ENCODE measurements around the gene ADCY2.
A peak's percentile ranks its signal among the peaks of the same experiment; 100 is the strongest.

The ADCY2 gene

GRCh38 chr5:7673658-7674057 lies 277.7 kb downstream of the ADCY2 start:
- DNase-seq, result no peak

- DNase-seq, result no peak
Observed at GRCh38 chr5:7676455-7676854, 280.5 kb downstream of the ADCY2 start.

DNA sequence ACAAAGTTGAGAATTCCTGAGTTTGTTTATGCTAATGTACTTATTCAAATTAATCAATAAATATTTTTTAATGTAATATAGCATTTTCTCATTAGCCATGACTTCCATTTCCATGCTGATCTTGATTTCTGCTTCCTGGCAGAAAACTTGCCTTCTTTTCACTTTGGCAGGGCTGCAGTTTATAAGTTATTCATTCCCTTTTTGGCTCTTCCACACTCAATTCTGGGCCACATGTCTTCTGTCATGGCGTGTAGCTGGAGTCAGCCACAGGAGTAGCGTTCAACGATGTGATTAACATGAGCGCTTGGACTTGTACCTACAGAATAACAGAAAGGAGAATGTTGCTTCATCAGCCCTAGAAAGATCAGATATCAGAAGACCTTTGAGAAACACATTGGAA lies 282.1 kb downstream of the ADCY2 start:
- DNase-seq, result no peak

DNA sequence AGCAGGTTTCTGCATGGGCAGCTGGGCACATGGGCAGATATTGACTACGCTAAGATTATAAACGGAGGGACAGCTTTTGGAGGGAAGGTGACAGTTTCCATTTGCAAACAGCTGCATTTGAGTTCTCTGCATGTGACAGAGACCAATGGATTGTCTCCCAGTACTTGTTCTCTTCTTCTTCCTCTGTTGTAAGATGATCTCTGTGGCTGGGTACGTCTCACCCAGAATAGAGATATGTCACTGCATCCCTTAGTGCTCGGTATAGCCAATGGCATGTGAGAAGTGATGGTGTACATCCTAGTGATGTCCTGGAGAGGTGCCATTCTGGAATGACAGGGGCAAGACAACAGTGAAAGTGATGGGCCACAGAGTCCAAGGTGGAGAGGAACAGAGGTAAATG lies 283.7 kb downstream of the ADCY2 start:
- DNase-seq, result no peak

DNA sequence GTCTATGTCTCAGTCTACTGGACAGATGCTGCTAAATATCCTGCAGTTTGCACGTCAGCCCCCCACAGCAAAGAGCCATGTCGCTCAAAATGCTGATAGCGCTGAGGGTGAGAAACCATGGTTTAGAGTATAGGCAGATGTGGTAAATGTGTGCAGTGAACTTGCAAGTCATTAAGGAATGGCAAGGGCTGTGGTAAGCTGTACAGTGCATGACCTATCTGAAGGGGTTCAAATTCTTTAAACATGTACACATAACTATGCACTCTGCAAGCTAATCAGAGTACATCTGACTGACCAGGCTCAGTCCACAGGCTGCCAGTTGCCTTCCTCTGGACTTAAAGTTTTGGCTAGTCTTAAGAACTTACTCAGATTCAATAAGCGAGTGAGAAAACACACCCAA lies 284.3 kb downstream of the ADCY2 start:
- DNase-seq, result no peak

DNA sequence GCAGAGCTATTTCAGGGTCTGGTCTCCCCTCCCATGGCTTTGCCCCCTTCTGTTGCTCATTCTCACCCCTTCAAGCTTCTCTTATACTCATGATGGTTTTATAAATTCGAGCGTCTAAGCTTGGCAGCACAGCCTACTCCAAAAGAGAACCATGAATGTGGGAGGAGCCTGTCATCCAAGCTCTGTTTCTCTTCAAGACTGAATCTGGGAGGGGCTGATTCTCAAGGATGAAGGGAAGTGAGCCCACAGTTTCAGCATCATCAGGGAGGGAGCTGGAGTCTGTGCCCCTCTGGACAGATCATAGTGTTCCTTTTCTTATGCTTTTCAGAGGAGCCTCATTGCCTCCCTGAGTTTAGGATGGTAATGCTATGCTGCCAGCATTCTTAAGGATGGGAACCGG lies 286.4 kb downstream of the ADCY2 start:
- DNase-seq, result no peak

- no peak for DNase-seq
Observed at GRCh38 chr5:7683753-7684152, 287.8 kb downstream of the ADCY2 start.

- no peak for DNase-seq
Observed at GRCh38 chr5:7684826-7685225, 288.9 kb downstream of the ADCY2 start.

DNA sequence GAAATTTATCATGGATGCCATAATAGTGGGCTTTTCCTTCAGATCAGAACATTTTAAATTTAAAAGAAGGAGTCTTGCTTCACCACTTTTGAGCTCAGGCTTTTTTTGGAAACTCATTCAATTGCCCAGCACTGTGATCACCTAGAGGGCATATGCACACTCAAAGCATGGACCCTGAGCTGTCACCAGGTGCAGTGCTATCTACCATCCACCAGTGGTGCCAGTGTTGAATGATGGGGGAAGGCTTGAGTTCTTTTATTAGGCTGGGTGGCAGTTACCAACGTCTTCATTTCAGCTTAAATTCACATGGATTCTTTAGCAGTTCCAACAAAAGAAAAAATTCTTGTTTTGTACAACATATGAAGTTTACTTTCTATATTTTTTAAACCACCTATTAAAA lies 290.9 kb downstream of the ADCY2 start:
- no peak for DNase-seq

DNA sequence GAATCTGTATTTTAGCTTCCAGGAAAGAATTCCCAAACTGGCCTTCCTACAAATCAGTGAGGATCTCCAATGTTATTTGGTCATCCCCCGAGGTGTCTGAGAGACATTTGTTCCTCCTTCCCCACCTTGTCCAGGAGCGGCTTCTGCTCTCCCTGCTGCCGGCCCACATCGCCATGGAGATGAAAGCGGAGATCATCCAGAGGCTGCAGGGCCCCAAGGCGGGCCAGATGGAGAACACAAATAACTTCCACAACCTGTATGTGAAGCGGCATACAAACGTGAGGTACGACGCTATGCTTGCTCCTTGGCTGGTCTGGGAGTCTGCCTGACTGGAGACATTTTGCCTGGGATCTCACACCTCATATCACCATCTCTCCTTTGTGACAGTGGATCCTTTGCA lies 294.6 kb downstream of the ADCY2 start:
- DNase-seq, result no peak

DNA sequence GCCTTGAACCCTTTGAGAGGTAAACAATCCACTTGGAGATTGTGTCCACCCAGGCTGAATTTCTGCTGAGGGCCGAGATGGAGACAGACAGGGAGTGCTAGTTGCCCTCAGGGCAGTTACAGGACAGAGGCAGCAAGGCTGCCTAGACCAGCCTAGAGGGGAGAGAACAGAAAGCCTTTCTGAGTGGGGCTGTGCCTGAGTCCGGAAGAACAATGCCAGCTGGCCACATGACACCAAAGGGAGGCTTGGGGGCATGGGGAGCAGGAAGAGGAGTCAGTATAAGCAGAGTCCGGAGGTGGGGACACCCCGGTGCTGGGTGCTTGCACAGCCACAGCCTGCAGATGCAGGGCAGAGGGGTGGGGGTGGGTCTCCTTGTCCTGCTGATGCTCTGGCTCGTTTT lies 309.3 kb downstream of the ADCY2 start:
- DNase-seq, result no peak

GRCh38 chr5:7705736-7706135 lies 309.8 kb downstream of the ADCY2 start:
- DNase-seq, result no peak

DNA sequence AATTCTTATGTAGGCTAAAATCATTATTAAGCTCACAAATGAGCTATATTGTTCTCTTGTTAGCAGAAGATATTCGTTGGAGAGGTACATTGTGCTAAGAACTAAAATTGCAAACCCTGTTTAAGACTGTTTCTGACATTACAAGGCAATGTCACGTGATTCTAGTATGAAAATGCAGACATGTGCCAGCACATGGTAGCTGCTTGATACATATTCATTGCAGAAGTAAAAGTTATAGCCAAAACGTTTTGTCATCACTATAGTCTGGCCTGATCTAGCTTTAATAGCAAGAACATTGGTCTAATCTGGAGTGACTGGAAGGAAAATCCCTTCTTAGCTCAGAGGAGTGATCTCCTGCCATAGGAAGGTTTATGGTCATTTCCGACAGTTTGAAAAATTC lies 310.3 kb downstream of the ADCY2 start:
- DNase-seq, result no peak

- no peak for DNase-seq
Observed at GRCh38 chr5:7714119-7714518, 318.2 kb downstream of the ADCY2 start.

DNA sequence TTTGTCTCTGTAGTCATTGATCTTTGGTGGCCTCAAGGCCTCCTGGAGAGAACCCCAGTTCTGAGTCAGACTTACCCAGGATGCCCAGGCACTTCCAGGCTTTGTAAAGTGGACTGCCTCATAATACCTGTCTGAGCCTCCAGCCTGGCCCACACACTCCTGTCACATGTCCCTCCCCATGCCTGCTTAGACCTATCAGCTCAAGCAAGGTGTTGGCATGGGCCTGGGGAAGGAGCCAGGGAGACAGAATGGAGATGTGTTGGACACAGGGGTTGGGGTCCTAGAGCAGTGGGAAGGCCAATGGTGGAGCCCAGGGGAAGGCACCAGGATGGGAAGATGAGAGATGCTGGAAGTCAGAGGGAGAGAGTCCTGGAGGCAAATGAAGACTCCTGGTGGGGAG lies 318.8 kb downstream of the ADCY2 start:
- DNase-seq, result no peak

DNA sequence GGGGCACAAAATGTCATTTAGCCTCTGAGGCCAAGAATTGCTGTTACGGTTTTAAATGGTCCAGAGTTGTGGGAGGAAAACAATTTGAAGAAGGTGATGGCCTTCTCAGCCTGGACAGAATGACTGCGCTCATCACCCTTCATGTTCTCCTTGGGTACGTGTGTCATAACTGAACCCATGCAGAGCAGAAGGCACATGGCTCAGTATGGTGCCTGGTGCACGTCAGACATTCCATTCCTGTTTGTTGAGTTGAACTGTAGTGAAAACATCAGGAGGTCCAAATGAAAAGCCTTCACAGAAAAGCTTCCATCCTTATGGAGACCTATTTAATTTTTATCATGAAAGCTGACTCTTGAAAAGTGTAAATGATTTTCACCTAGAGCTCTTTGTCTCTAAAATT lies 321.8 kb downstream of the ADCY2 start:
- DNase-seq, result no peak

GRCh38 chr5:7728076-7728475 lies 332.1 kb downstream of the ADCY2 start:
- DNase-seq, result no peak

GRCh38 chr5:7741415-7742065 lies 345.6 kb downstream of the ADCY2 start:
- no peak for DNase-seq

DNA sequence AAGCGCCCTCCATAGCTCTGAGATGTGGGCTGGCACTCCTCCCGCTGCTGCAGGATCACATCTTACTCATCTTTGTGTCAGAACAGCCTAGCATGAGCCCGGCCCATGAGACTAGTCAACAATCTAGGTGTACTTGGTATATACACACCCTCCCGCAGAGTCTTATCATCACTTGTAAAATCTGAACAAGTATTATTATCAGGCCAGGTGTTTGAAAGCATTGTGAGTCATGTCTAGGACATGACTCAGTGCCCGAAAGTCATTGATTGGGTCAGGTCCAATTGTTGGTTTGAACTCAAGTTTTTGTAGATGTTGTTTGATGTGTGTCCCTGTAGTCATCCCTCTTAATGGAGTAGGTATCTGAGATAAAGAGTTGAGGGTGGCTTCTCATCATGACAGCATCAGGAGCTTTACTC lies 346.3 kb downstream of the ADCY2 start:
- DNase-seq, result no peak

- peak; percentile 51 for DNase-seq
Observed at GRCh38 chr5:7745882-7746610, 350.1 kb downstream of the ADCY2 start.

GRCh38 chr5:7747728-7748127 lies 351.8 kb downstream of the ADCY2 start:
- no peak for DNase-seq

DNA sequence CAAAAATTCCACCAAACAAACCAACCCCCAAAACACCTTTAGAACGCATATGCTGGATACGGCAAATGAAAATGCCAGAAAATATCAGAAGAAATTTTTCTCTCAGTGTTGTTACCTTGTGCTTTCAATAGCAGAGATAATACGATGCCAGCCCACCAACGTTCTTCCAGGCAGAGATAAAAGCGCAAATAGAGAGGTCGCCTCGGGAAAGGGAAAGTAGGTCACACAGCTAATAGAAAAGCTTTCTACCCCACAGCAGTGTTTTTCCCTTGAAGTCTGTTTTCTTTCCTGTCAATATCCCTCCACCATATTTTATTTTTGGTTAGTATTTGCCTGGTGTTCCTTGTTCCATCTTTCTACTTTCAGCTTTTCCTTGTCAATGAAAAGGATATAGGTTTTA lies 353.7 kb downstream of the ADCY2 start:
- no peak for DNase-seq

DNA sequence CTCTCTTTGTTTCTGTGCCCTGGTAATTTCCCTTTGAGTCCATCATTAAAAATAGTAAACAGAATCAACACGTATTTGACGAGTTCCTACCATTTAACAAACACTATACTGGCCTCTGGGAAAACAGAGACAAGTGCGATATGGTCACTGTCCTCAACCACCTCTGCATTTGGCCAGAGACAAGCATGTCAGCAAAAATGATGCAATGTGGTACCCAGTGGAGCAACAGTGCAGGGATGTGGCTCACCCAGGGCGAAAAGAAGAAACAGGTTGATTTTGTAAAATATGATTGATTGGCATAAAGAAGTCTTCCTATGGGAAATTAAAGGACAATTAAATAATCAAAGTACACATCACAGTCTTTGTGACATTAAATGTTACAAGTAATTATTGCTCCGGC lies 355.9 kb downstream of the ADCY2 start:
- no peak for DNase-seq

- no peak for DNase-seq
Observed at GRCh38 chr5:7753181-7753580, 357.2 kb downstream of the ADCY2 start.

DNA sequence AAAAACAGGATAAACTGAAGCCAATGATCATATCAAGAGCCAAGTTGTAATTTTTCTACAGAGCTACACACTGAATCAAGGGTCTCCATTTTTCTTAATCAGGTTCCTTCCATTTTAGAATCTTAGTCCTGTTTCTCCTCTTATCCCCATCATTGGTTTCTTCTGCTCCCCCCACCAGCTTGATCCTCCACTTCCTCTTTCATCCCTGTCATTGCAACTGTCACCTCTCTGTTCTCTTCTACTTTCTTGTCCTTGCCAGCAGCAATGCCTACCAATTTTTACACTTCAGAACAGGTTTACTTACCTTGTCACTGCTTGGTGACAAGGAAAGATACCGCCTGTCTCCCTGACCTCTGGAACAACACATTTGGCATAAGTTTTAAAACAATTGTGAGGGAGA lies 357.7 kb downstream of the ADCY2 start:
- DNase-seq, result no peak

Measured in activated CD4-positive, CD25-positive, alpha-beta regulatory T cell treated with anti-CD3 and anti-CD28 coated beads, Interleukin-2, amount 50 U/mL, for 72 hours (primary cell).